Stimulated activated CD4-positive, alpha-beta T cell treated with anti-CD3 and anti-CD28 coated beads, Interleukin-1b, Interleukin-23, amount 100 ng/mL, for 4 hours (primary cell): ENCODE results near the gene DDN.

Source experiments
- DNase-seq, 2 donors: peaks; one replicate each; pipeline ENCODE4 v3.0.0-alpha.2; 2020; ENCODE audit warnings: low read depth in 2 of 2

The DDN gene

DNA sequence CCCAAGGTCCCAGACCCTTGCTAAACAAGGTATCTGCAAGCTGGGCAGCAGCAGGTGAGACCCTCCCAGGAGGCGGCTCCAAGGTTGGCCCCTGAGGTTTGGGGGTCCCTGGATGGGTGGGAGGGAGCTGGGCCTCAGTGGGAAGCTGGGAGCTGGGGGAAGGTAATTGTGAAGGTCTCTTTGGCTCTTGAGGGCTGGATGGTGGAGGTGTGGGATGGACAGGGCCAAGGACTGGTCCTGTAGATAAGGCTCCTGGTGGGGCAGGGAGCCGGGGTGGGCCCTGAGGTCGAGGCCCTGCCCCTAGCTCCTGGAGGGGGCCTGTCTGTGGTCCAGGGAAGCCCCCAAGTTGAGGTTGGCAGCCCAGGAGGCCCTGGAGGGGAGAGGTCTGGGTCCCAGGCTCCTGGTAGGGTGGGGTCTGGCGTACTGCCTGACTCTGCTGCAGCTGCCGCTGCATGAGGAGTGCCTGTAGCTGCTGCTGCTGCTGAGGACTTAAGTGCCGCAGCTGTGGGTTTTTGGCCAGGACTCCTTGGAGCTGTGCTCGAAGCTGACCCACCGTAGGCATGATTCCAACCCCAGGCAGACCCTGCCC lies 32.5 kb upstream of the DDN start:
- DNase-seq = no peak

DNA sequence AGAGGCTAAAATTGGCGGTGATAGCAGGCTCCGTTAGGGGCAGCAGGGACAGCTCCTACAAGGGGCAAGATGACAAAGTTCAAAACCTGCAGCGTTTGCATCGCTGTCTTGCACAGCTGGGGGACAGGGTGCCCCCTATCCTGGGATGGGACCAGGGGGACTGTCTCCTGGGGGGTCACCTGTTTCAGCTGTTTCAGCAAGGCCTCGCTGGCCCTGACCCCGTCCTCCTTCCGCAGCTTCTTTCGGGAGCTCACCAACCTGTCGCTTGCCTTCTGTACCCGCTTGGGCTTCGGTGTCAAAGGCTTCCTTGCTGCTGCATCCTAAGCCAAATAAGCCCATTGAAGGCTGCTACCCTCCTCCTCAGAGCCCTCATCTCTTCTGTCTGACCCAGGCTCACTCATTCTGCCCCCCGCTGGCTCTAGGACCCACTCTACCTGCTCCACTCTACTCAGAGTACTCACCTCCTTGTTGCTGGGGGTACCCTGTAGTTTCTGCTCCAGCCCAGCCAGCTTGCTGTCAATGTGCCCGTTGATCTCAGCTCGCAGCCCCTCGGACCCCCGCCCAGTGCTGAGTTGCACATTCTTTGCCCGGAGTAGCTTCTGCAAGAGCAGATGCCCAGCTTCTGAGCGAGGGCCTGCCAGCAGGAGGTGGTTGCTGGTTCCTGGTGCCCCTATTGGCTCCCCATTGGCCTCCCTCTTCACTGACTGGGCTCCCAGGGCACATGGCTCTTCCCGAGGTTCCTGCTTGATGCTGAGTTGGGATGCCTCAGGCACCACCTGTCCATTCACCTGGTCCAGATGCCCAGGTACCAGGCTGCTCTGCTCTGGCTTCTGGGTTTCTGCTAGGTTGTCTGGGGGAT lies 31.8 kb upstream of the DDN start:
- DNase-seq = no peak

DNA sequence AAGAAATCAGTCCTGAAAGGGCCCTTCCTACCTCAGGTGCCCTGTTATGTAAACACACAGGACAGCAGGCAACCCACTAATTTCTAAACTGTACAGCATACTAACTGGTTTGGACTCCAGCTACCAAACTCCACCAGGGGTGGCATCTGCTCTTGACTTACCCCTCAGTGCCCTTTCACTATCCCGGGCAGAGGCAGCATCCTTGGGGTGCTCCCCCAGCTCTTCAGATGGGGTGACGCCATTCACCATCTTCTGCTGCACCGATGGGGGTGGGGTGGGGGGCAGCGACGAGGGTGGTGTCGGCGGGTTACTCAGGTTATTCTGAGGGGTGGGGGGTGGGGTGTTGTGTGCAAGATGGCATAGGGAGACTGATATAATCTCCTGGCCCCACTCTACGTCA lies 30.9 kb upstream of the DDN start:
- DNase-seq = no peak

DNA sequence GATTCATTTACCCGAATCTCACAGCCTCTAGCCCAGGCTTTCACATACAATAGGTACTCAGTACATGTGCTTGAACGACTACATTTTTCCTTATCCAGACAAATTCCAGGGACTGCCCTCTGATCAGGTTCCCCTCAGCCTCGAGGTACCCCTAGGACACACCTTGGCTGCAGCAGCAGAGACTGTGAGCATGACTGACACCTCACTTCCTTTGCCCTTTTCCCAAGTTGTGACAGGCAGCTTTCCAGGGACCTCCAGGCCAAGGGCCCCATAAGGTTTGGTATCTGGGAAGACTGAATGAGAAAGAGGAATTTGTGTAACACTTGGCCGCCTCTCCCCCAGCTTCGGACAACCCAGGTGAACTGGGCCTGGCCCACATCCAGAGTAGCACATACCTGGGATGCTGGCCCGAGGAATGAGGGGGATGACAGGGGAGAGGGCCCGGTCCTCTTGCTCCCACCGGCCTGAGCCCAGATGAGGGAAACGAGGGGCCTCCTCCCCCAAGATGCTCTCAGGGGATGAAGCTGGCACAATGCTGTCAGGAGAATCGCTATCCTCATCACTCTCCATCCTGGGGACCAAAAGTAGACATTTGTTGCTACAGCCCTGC lies 29.6 kb upstream of the DDN start:
- no peak for DNase-seq

DNA sequence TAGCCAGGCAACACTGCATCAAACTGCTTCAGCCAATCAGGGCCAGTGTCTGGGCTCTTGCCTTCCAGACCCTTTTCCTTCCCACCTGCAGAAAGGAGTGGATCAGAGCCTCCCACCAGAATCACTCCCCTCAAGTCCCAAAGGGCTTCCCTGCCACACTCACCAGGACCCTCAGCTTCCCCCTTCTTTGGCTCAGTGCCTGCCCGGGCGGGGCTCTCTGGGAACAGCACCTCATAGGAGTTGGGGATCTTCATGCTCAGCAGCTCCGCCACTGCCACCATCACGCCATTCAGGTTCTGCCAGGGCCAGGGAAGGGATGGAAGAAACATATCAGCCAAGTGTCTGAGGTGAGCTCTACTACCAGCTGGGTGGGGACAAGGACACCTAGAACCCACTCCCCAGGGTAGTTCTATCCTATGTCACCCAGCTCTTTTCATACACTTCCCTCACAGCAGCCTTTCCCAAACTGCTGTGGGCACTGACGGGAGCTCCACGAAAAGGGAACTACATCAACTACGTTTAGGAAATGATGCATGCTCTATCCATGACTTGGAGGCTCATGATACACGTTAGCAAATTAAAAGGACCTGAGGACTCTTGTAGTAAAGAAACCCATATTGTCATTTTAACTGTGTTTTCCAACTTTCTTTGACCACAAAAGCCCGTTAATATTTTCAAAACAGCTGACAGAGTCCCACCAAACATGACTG lies 28.8 kb upstream of the DDN start:
- DNase-seq = no peak

DNA sequence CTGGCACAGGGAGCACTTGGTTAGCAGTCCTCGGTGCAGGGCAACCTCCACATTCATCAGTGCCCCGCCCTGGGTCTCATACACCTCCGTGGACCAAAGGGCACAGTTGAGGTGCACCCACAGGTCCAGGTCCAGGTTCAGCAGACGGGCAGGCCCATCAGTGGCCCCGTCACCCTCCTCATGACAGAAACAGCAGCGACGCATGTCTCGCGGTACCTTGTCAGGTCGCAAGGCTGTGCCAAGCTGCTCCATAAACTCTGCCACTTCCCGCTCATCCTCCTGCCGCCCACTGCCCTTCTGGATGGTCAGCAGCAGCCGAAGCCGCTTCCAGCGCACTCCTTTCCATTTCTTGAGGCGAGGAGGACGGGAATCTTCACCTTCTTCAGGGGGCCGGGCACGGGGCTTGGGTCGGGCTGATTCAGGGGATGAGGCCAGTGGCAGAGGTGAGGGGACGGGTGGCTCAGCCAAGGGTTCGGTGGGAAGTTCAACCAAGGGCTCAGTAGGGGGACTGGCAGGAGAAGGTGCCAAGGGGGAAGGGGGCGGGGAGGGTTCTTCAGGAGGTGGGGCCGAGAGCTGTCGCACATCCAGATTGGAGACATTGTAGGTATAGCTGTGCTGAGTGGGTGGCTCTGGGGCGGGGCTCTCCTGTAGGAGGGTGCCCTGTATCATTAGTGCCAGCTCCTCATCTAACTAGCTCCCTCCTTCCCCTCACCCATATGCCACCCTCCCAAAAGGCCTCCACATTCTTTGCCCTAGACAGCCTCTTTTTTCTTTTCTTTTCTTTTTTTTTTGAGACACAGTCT lies 27.7 kb upstream of the DDN start:
- no peak for DNase-seq

DNA sequence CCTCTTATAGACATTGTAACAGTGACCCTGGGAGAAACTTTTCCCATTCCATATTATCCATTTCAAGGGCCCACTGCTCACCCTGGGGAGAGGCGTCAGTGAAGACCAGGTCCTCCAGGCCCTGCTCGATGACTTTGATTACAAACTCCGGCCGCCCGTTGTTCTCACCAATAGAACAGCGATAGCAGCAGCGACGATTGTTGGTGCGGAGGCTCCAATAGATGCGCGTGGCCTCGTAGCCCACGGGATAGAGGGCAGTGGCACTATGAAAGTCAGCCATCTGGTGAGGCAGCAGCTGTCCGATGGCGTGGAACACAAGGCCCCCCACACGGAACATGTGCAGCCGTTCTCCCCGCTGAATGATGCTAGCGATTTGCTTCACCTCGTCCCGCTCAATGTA lies 26.9 kb upstream of the DDN start:
- DNase-seq = no peak

DNA sequence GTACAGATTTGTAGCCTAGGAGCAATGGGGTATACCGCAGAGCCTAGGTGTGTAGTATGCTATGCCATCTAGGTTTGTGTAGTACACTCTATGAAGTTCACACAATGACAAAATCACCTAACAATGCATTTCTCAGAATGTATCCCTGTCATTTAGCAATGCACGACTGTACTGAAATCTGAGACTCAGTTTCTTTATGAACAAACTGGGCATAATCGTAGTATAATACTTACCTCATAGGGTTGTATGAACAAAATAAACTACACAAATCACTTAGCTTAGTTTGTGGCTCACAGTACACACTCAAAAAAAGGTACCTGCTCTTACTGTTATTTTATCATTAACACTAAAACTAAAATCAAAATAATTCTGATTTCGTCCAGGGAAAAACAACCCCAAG lies 26.3 kb upstream of the DDN start:
- DNase-seq = no peak

DNA sequence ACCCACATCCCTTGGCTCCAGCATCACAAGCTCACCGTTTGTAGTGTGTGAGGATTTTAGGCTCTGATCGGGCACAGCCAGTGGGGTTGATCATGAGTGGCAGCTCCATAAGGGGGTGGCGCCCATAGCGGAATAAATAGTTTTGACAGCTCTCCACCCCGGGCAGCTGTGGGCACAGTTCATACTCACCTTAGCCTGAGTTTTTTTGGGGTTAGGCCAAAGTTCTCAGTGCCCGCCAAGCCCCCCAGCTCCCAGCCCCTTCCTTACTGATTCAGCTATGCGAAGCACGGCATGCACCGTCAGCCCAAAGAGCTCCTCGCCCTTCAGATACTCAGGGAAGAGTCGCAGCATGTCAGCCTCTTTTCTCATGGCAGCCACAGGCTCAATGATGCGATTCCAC lies 25.4 kb upstream of the DDN start:
- DNase-seq = no peak

DNA sequence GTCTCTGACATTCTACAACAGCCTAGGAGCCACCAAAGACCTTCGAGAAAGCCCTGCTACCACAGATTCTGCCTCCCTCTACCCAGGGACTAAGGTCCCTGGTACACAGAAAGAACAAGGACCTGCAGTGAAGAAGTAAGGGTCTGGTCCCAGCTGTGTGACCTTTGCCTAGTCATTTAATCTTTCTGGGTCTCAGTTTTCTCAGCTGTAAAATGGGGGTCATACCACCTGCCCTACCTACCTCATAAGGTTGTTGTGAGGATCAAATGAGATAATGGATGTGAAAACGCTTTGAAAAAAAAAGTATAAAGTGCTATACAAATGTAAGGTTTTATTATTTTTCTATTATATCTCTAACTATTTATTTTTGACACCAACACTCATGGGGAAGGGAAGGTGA lies 24.6 kb upstream of the DDN start:
- DNase-seq = no peak

DNA sequence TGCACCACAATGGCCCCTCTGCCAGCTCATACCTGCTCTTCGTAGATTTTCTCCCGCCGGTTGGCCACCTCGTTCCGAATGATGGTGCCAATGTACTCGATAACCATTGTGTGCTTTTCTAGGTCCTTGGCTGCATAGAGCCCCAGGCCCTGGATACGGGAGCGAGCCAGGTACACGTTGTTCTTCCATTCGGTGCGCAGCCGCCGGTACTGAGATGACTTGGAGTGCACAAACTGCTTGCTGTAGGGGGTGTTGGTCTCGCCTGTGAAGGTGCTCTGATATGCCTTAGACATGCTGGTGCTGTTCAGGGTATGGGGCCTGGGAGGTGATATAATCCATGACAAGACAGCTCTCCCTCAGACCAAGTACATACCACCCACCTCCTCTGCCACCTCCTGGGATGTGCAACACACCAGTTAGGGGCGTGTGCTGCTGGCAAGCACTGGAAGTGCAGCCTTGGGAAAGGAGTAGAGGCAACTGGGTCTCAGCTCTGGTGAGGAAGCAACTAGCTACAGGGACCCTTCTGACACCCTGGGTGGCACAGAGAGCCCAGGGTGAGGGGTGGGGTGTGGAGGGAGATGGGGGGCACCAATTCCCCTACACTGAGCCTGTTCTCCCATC lies 23.5 kb upstream of the DDN start:
- DNase-seq = no peak

DNA sequence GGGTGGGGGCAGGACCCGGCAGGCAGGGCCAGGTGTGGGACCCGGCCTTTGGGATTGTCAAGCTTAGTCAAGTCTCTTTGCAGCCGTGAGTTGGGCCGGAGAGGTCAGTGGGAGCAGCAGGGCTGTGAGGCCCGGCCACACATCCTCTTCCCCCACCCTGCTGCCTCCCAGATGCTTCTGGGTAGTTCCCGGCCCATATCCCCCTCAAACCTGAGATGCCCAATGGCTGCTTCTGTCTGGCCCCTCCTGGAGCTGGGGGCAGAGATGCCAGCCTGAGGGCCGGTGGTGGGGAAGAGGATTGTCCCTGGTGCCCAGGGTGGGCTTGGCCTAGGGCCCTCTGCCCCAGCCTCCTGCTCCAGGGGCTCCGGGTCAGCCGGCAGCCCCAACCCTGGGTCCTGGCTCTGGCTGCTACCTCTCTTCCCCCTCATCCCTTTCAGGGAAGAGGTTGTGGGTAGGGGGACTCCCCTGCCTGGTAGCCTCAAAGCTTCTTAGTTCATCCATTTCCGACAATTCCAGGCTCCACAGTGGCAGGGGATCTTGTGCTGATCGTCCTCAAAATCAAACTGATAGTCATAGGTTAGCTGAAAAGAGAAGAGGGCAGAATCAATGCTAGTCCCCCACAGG lies 22.2 kb upstream of the DDN start:
- no peak for DNase-seq

DNA sequence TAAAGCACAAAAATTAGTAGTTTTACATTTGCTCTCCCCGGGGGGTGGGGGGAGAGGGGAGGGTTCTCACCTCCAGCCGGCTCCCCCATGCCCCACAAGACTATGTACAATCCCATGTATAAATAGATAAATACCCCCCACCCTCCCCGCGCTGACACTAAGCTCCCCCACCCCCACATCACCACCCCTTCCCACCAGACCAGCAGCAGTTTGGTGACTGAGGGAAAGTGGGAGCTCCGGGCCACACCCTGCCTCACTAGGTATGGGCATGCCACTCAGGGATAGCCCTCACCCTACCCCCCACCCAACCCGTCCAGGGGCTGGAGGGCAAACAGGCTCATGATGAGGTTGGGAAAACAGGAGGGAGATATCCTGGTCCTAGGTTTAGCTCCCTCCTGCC lies 21.3 kb upstream of the DDN start:
- DNase-seq = no peak

DNA sequence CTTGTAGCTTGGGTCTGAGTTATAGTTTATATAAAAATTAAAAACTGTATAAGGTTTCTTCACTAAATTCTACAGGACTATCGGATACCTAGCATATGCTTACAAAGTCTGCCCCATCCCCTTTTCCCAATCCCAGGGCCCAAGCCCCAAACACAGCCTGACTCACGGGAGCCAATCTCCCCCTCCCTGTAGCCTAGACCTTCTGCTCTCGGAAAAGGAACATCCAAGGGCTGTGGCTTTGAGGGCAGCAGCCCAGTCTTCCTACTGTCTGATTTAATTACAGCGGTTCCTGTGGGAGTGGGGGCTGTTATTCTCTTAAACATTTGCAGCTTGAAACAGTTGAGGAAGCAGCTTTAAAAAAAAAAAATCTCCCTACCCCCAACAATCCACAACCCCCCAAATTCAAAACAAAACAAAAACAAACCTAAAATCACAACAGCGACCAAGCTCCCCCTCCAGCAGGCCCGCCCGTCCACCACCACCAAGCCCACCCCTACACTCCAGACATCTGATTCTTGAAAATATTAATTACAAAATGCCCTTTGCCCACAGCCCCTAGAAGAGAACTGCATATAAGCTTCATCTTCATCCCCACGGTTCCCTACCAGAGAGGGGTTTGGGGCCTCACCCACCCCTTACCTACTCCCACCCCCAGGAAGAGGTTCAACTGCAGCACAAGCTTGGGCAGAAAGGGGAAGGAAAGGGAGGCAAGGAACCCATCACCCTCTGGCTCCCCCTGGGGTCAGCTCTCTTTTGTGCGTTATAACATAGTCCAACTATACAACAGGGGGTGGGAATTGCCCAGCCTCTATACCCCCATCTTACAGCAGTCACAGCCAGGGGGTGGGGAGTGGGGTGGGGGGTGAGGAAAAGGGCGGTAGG lies 20.5 kb upstream of the DDN start:
- DNase-seq = no peak

DNA sequence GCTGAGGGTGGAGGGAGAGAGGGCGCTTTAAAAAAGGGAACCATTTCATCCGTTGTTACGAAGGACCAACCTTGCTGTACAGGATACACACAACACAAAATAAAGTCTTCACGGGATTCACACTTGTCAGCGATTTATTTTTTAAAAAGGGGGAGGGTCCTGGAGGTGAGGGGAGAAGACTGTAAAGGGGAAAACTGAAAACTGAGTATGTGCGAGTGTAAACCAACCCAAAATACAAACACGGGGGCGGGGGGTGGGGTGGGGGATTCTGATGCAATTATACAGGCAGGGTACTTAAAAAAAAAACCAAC lies 19.9 kb upstream of the DDN start:
- DNase-seq = no peak

DNA sequence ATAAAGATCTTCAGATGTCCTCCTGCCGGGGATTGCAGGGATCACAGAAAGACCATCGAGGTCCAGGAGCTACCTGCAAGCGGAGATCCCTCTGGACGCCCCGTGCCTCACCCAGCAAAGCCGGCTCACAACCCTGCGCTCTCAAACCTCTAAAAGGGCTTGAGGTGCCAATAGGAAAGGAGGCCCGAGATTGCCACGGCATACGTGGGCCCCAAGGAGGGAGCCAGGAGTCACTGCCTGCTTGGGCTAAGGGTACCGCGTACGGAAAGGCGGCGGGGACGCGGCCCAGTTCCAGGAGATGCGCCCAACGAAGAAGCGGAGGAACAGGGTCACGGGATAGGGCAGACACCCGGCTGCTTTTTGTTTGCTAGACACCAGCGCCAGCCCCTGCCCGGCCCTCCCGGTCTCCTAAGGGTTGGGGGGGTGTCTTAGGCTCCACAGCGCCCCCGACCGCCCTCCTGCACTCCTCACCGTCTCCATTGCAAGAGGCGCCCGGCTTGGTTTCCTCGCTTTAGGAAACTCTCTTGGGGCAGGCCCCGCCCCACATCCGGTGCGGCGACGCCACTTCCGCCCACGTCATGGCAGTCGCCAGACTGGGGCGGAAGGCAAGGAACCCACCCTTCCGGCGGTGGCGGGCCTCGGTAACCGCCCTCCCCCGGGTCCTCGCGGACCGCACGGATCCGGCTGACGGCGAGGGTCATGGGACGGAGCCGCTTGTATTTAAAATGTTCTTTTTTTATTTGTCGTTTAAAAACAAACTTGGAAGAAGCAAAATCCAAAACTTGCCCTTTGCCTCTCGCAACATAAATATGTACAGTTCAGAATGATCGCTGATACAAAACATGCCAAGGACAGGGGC lies 19.3 kb upstream of the DDN start, which contains the start of gene PRKAG1:
PRKAG1 (minus strand) TSS at position 516 of the 859 bp plus-strand sequence; CDS start at position 480, 36 bp downstream.
- DNase-seq = peak; percentile 89 to 92

DNA sequence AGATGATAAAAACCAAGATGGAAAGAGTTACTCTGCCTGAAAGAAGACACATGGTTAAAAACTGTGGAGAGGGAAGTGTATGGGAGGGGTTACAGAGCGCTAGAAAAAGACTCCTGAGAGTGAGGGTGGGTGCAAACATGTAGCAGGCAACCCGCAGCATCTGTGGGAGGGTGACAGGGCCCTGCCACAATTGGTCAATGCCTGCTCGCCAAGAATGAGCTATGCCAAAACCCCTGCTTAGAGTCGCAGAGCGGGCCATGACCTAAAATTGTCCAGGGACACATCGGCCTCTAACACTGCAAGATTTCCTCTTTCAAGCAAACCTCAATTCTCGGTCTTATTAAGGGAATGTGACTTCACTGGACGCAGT lies 18.7 kb upstream of the DDN start:
- DNase-seq = no peak

DNA sequence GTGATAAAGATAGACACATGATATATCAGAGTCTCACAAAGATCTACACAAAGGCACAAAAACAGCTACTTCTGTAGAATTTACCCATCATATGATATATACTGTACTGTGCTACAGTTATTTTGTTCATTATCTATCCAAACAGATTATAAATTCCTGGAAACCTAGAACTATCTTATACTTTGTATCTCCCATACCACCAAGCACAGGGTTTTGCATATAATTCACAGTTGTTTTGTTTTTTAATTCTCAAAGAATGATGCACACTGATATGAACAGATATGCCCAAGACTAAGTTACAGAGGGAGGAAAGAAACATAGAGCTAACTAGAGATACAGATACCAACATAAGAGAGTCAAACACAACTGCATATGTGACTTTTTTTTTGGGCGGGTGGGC lies 16.0 kb upstream of the DDN start:
- no peak for DNase-seq

DNA sequence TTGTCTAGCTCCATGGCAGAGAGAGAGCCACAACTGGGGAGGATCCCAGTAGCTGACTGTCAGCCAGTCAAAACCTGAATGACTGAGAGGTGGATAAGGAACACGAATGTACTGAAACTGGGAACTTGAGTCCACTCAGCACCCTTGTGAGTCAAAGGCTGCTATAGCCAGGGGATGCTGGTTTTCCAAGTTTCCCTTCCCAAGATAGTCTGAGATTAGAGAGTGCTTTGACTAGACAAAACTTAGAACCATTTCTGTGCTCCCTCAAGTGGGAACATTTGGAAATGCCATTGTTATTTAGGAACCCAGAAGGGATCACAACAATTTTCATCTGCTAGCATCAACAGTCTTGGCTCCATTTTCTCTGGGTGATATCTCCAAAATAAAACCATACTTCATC lies 15.4 kb upstream of the DDN start:
- no peak for DNase-seq
